ENCODE results near the gene OOSP4B.
"Not testable (repeated sequence)": the region's sequence is repeated elsewhere in the genome, so short reads cannot be mapped to it uniquely, and the experiment has no call there.

Gene OOSP4B

GRCh38 chr11:60016881-60017280, at the start of gene OOSP4B:
Gene OOSP4B (plus strand): TSS chr11:60017181.
- DNase-seq, result no peak

- DNase-seq, result no peak
Observed at GRCh38 chr11:59967677-59968394, 49.1 kb upstream of the OOSP4B start.

GRCh38 chr11:59968395-59968783, 48.6 kb upstream of the OOSP4B start:
- no peak for DNase-seq

GRCh38 chr11:59973097-59973496, 43.9 kb upstream of the OOSP4B start:
- DNase-seq, result no peak

- DNase-seq, result no peak
Observed at GRCh38 chr11:59981106-59981770, 35.7 kb upstream of the OOSP4B start.

- not testable (repeated sequence) for DNase-seq
Observed at GRCh38 chr11:59982037-59982436, 34.9 kb upstream of the OOSP4B start.

- no peak for DNase-seq
Observed at GRCh38 chr11:59983212-59983611, 33.8 kb upstream of the OOSP4B start.

GRCh38 chr11:59984368-59984767, 32.6 kb upstream of the OOSP4B start:
- DNase-seq, result no peak

- no peak for DNase-seq
Observed at GRCh38 chr11:59990421-59990820, 26.6 kb upstream of the OOSP4B start.

GRCh38 chr11:59992425-59992824, 24.6 kb upstream of the OOSP4B start:
- DNase-seq, result no peak

GRCh38 chr11:59997800-59998199, 19.2 kb upstream of the OOSP4B start:
- no peak for DNase-seq

GRCh38 chr11:59999691-60000090, 17.3 kb upstream of the OOSP4B start:
- DNase-seq, result no peak

- no peak for DNase-seq
Observed at GRCh38 chr11:60003729-60004128, 13.3 kb upstream of the OOSP4B start.

GRCh38 chr11:60005360-60005759, 11.6 kb upstream of the OOSP4B start:
- no peak for DNase-seq

GRCh38 chr11:60018058-60018457, 1.1 kb downstream of the OOSP4B start:
- no peak for DNase-seq

- DNase-seq, result not testable (repeated sequence)
Observed at GRCh38 chr11:60020376-60020775, 3.4 kb downstream of the OOSP4B start.

- DNase-seq, result no peak
Observed at GRCh38 chr11:60029015-60029632, 12.1 kb downstream of the OOSP4B start.

- no peak for DNase-seq
Observed at GRCh38 chr11:60040109-60040508, 23.1 kb downstream of the OOSP4B start, which contains the start of gene OOSP2. Gene OOSP2 (plus strand): TSS chr11:60040409. CDS start chr11:60040460, 51 bp downstream.

- DNase-seq, result not testable (repeated sequence)
Observed at GRCh38 chr11:60050422-60050821, 33.4 kb downstream of the OOSP4B start.

GRCh38 chr11:60050839-60051238, 33.9 kb downstream of the OOSP4B start:
- DNase-seq, result not testable (repeated sequence)

- DNase-seq, result no peak
Observed at GRCh38 chr11:60056349-60056969, 39.5 kb downstream of the OOSP4B start, which contains the start of gene MS4A3. Gene MS4A3 (plus strand): TSS chr11:60056665. CDS start chr11:60061161, 4,496 bp downstream.

- no peak for DNase-seq
Observed at GRCh38 chr11:60059052-60059451, 42.1 kb downstream of the OOSP4B start.

GRCh38 chr11:60059521-60060240, 42.7 kb downstream of the OOSP4B start:
- no peak for DNase-seq

Data from stimulated activated CD8-positive, alpha-beta memory T cell treated with anti-CD3 and anti-CD28 coated beads, Interleukin-4, amount 100 ng/mL, for 48 hours (primary cell).